Endometrial microvascular endothelial cells (primary cell): ENCODE measurements around the gene PCP4L1. TPM values are rescaled to one million over a fixed set of nuclear protein-coding genes. Genes with fewer than 3 reads are reported as not detected.

ENCODE experiments used
- in situ Hi-C: cut with HindIII; loops from 2 replicates; pipeline ENCODE4 v1.10.0; 2017; ENCODE audit warnings: low sequenced_read_pairs, low pct_unique_long_range_greater_than_20kb; ENCODE audit errors: inconsistent ontology term
- total RNA-seq: library from RNA; depleted of rRNA; stranded (reverse); fragments of >200 nt; gene quantifications from one replicate; pipeline ENCODE4 v1.2.3, GENCODE V29; 2015; ENCODE audit errors: inconsistent ontology term

The PCP4L1 gene
- total RNA-seq: not detected

- in situ Hi-C loops: no loop called here
Measured at GRCh38 chr1:161258439-161259344, at the start of gene PCP4L1. PCP4L1 (plus strand) TSS chr1:161258745; CDS start chr1:161258975, 230 bp downstream.

- in situ Hi-C loops: loop anchor here (25.0 kb wide), 1 partner anchor 152 kb away; the partner anchor contains the start of gene CFAP126
Measured at GRCh38 chr1:161209790-161210409, 48.6 kb upstream of the PCP4L1 start.

GRCh38 chr1:161214369-161214768 lies 44.2 kb upstream of the PCP4L1 start:
- in situ Hi-C loops: loop anchor here (25.0 kb wide), 1 partner anchor 148 kb away; the partner anchor contains the start of gene CFAP126

- in situ Hi-C loops: loop anchor here (25.0 kb wide), 1 partner anchor 147 kb away; the partner anchor contains the start of gene CFAP126
Measured at GRCh38 chr1:161215076-161215475, 43.5 kb upstream of the PCP4L1 start, which contains the start of gene FCER1G. FCER1G (plus strand) TSS chr1:161215295; CDS start chr1:161215322, 27 bp downstream.

- in situ Hi-C loops: loop anchor here (25.0 kb wide), 1 partner anchor 145 kb away; the partner anchor contains the start of gene CFAP126
Measured at GRCh38 chr1:161216945-161217712, 41.4 kb upstream of the PCP4L1 start.

DNA sequence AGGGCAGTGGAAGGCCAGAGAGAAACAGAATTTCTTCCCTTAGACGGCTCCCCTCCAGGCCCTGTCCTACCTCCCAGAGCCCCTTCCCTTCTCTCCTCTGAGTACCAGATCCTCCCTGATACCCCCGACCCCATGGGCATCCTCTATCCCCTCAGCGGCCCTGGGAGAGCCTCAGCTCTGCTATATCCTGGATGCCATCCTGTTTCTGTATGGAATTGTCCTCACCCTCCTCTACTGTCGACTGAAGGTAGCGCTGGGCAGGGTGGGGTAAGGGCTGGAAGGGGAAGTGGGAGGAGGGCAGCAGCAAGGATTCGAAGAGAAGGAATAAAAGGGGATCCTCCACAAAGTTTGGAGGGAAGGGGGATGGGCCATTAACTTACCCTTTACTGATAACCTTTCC lies 40.7 kb upstream of the PCP4L1 start:
- in situ Hi-C loops: loop anchor here (25.0 kb wide), 1 partner anchor 144 kb away; the partner anchor contains the start of gene CFAP126

DNA sequence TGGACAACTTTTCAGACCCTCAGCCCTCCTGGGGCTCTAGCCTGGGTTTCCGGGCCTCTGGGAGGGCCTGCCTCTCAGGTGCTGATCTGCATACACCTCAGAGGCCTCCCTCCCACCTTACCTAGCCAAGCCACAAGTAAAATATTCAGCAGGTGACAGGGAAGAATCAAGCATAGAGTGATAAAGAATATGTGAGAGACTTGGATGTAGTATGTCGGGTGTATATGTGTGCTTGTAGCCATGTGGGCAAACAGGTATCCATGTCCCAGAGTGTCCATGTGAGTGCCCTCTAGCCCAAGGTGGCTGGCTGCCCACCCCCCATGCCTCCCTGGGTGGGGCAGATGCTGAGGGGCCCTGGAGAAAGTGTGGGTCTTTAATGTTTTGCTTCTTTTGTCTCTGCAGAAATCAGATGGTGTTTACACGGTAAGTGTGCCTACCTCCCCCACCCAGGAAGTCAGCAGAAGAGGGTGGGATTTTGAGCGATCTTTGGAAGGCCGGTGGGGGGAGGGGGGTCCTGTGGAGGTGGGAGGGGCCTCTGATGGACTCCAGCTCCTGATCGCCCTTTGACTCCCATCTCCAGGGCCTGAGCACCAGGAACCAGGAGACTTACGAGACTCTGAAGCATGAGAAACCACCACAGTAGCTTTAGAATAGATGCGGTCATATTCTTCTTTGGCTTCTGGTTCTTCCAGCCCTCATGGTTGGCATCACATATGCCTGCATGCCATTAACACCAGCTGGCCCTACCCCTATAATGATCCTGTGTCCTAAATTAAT lies 40.1 kb upstream of the PCP4L1 start:
- in situ Hi-C loops: loop anchor here (25.0 kb wide), 1 partner anchor 144 kb away; the partner anchor contains the start of gene CFAP126

DNA sequence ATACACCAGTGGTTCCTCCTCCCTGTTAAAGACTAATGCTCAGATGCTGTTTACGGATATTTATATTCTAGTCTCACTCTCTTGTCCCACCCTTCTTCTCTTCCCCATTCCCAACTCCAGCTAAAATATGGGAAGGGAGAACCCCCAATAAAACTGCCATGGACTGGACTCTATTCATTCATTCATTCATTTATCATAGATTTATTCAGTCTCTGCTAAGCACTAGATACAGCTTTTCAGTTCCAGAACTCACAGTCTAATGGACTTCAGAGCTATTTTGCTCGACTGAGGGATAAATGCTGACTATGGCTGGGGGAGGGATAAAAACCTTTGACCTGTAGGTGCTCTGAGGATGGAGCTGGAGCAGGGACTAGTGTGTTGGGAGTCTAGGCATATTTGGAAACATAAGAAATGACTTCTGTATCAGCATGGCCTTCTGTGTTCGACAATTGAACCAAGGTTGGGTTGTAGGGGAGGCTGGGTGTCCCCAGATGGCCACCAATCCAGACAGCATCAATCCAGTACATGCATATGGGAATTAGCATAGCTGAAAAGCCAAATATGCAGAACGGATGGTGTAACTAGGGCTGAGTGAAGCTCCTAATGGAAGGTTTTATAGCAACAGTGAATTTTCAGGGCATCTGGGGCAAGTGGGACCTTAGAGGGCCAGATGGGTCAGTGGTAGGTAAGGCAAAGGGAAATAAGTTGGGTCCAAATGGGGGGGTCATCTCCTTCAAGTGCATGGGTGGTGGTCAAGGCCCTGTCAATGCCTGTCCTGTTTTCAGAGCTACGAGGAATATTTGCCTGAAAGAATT lies 39.3 kb upstream of the PCP4L1 start:
- in situ Hi-C loops: loop anchor here (25.0 kb wide), 1 partner anchor 143 kb away; the partner anchor contains the start of gene CFAP126

DNA sequence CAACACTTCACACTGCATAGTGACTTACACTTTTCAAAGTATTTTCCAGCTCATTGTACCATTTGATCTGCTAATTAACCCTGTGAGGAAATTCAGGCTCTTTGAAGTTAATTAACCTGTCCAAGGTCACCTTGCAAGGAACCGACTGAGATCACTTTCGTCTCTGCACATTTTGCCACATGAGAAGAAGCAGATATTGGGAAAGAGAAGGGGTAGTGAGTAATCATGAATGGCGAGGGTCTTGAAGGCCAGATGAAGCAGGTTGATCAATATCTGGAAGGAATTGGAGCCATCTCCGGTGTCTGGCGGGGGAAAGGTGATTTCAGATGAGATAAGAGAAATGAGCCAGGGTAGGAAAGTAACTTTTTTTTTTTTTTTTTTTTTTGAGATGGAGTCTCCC lies 38.5 kb upstream of the PCP4L1 start:
- in situ Hi-C loops: loop anchor here (25.0 kb wide), 1 partner anchor 142 kb away; the partner anchor contains the start of gene CFAP126

DNA sequence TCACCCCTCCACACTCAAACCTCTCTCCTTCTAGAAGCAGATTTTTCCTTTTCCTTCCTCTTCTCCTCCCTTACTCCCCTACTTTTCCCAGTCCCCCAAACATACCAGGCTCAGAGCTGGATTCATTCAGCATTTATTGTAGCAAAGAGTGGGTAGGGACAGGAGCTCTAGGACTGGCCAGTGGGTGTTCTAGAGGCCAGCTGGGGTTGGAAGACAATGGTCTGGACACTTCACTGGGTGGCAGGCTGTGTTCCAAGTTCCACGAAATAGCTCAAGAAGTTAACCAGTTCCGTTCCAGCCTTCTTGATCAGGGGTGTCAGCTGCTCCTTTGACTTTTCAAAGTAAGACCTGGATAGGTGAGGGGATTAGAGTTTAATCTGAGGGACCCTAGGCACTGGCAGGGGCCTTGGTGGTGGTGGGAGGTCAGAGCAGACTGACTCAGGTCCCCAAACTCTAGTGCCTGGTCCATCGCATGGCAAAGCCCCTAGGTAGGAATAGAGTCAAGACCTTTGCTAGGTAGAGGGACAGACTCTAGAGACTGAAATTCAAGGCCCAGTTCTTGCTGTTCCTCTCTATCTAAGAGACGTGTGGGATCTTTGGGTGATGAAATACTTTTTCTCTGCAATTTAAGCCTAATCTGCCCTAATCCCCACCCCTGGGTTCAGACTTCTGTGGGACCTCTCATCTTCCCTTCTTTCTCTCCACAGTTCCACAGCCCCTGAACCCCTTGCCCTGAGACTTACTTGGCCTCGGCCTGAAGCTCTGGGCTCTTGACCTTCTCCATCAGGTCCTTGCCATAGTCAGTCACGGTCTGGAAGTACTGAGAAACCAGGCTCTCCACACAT lies 36.1 kb upstream of the PCP4L1 start:
- in situ Hi-C loops: loop anchor here (25.0 kb wide), 1 partner anchor 140 kb away; the partner anchor contains the start of gene CFAP126

DNA sequence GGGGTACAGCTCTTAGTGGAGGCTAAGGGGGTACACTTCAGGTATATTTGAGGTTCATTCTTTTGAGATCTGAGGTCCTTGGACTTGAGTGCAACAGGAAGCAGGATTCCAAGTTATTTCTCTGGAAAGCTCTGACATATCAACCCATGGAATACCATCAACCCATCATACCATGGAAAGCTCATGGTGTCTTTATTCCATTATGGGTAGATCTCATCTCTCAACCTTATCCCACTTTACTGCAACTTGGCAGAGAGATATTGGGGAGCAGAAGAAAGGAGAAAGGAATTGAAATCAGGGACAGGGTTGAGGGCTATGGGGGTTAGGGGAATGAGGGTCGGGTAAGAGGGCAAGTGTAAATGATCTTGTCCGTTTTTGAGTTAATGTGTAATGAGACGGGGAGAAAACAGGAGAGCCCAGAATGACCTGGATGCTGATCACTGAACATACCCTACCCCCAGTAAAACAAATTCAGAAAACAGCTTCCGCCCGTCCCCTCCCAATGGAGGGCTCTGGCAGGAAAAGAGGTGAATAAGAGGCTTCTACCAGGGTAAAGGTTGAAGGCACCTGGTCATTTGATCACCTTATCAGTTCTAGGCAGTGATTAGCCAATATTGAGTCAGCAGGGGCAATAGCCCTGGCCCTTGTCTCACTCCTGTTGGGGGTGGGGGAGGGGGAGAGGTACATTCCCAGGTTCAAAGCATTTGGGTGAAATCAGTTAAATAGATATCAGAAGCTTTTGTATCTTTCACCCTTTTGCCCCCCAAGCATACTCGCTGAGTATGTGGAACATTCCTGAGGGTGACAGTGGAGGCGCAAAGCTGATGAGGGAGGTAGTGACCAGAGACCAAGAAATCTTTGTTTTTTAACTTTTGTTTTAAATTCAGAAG lies 34.5 kb upstream of the PCP4L1 start:
- in situ Hi-C loops: loop anchor here (25.0 kb wide), 1 partner anchor 138 kb away; the partner anchor contains the start of gene CFAP126

DNA sequence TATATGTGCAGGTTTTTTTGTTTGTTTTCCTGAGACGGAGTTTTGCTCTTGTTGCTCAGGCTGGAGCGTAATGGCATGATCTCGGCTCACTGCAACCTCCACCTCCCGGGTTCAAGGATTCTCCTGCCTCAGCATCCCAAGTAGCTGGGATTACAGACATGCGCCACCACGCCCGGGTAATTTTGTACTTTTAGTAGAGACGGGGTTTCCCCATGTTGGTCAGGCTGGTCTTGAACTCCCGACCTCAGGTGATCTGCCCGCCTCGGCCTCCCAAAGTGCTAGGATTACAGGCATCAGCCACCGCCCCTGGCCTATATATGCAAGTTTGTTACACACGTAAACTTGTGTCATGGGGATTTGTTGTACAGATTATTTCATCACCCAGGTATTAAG lies 33.9 kb upstream of the PCP4L1 start:
- in situ Hi-C loops: loop anchor here (25.0 kb wide), 1 partner anchor 138 kb away; the partner anchor contains the start of gene CFAP126

- in situ Hi-C loops: no loop called here
Measured at GRCh38 chr1:161225178-161225533, 33.4 kb upstream of the PCP4L1 start.

DNA sequence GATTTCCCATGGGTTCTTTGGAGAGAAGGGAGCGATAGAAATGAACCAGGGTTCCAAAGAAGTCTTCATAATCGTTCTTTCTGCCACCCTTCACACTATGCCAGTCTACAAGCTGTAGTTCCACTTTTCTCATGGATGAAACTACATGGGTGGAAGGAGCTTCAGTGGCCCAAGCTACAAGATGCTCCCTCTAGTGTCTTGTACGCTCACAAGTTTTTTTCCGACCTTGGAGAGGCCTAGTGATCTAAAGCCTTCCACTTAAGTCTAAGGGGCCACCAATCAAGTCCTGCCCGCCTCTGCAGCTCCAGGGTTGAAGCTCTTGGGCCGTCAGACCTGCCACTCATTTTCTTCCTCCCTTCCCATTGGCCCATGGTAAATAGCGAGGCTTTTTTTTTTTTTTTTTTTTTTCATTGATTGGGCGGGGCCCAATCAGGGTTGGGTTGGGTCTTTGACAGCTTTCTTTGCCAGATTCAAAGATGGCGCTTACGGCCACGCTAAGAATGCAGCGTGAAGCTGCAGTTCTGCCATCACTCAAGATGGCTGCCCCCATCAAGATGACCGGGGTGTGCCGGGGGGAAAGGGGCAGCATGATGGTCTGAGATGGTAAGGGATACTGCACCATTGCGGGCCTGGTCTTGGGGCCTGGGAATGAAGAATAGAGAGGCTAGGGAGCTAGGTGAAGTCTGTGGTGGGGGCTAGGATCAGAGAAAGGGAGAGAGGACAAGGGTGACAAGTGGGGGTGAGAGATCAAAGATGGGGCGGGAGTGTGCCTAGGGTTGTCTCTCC lies 32.8 kb upstream of the PCP4L1 start, which contains the start of gene TOMM40L:
TOMM40L (plus strand) TSS at position 527 of the 786 bp plus-strand sequence. CDS start 430 bp downstream, outside the sequence.
- in situ Hi-C loops: no loop called here
